ENCODE data around the gene HSDL1.

The HSDL1 gene

DNA sequence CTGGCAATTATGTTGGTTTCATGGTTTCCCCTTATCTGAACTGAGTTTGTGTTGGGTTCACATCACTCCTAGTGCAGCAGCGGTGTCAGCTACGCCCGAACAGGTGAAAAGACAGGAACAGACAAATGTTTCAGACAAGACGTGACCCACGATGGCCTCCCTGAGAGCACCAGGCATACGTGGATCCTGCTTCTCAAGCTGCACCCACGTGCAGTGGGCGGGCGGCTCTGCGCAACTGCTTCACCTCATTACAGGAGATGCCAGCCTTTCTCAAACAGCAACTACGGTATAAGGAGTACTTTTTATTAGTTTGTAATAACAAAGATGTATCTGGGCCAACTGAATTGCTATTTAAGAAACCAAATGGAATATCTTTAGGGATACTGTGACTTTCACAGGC is 69.6 kb downstream of the HSDL1 start:
- TF ChIP-seq, protein P1, sequence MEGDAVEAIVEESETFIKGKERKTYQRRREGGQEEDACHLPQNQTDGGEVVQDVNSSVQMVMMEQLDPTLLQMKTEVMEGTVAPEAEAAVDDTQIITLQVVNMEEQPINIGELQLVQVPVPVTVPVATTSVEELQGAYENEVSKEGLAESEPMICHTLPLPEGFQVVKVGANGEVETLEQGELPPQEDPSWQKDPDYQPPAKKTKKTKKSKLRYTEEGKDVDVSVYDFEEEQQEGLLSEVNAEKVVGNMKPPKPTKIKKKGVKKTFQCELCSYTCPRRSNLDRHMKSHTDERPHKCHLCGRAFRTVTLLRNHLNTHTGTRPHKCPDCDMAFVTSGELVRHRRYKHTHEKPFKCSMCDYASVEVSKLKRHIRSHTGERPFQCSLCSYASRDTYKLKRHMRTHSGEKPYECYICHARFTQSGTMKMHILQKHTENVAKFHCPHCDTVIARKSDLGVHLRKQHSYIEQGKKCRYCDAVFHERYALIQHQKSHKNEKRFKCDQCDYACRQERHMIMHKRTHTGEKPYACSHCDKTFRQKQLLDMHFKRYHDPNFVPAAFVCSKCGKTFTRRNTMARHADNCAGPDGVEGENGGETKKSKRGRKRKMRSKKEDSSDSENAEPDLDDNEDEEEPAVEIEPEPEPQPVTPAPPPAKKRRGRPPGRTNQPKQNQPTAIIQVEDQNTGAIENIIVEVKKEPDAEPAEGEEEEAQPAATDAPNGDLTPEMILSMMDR (IDR thresholded peaks at IDR 0.05; ENCODE audit: extremely low read depth, missing control alignments) = no peak
- no peak for DNase-seq (ENCODE audit: low spot score)

DNA sequence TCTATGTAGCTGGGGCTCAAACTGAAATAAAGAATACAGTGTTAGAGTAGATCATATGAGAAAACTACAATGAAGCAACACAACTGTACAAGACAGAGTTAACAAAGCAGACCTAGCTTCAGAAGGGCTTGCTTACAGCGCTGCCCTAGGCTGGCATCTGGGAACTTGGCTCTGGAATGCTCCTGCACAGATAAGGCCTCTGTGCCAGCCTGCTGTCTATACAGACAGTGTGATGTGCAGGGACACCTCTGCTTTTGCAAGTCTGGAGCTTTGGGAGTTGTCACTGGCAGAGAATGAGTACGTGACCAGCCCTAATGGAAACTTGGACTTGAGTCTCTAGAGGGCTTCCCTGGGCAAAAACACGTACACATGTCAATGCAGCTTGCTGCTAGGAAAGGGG is 70.3 kb downstream of the HSDL1 start:
- no peak for DNase-seq (ENCODE audit: low spot score)
- TF ChIP-seq, protein P1 (IDR thresholded peaks at IDR 0.05; ENCODE audit: extremely low read depth, missing control alignments) = no peak

Measured in GM20000 (cell line).